Activated B cell treated with CpG ODN at 0.5 μM for 24 hours (primary cell): Measurements from ENCODE around the gene RAMP3. TPM values are rescaled to one million over a fixed set of nuclear protein-coding genes. Genes with fewer than 3 reads are reported as not detected.

ENCODE experiments used
- ATAC-seq: fragments of 200-7000 bp; cut with Tn5 transposase; one replicate; pipeline ENCODE4 v1.10.0; 2021; ENCODE audit warnings: low read depth, mild to moderate bottlenecking, moderate library complexity
- CTCF ChIA-PET: fragments of 350-600 bp; sonication (Branson Sonifier 250); formaldehyde crosslinking; loops from one replicate; lab custom pipeline; 2021; ENCODE audit warnings: antibody characterized with exemption; lab: Charles Lee
- POLR2A ChIA-PET: fragments of 350-600 bp; sonication (Branson Sonifier 250); formaldehyde crosslinking; loops from one replicate; lab custom pipeline; 2021; ENCODE audit warnings: antibody characterized with exemption; lab: Charles Lee
- DNase-seq: peaks from one replicate; pipeline ENCODE4 v3.0.0; 2022
- H3K27ac Mint-ChIP-seq: one replicate; pipeline ENCODE4 v1.8.0; 2020; ENCODE audit warnings: mixed read lengths
- H3K27me3 Mint-ChIP-seq: one replicate; pipeline ENCODE4 v1.8.0; 2021; ENCODE audit warnings: mixed read lengths
- H3K36me3 Mint-ChIP-seq: one replicate; pipeline ENCODE4 v1.8.0; 2021; ENCODE audit warnings: low read depth, mixed read lengths
- H3K4me1 Mint-ChIP-seq: one replicate; pipeline ENCODE4 v1.8.0; 2021; ENCODE audit warnings: mixed read lengths
- H3K4me3 Mint-ChIP-seq: one replicate; pipeline ENCODE4 v1.8.0; 2020; ENCODE audit warnings: mild to moderate bottlenecking, mixed read lengths
- H3K9me3 Mint-ChIP-seq: one replicate; pipeline ENCODE4 v1.8.0; 2020; ENCODE audit warnings: mixed read lengths
- intact Hi-C: fragments of 100-400 bp; cut with micrococcal nuclease; formaldehyde crosslinking; loops from one replicate; pipeline ENCODE4 v1.15.1; 2024
- total RNA-seq: library from RNA; stranded (reverse); gene quantifications from 2 replicates; pipeline ENCODE4 v1.2.3, GENCODE V29; 2022
- TF ChIP-seq, protein P1 (sequence below): fragments of 200-600 bp; IDR thresholded peaks from one replicate; pipeline ENCODE4 v1.8.0; 2022; ENCODE audit warnings: antibody characterized with exemption, mild to moderate bottlenecking

RAMP3 gene
- total RNA-seq, 1 donor from 2014 or later, result not detected

DNA sequence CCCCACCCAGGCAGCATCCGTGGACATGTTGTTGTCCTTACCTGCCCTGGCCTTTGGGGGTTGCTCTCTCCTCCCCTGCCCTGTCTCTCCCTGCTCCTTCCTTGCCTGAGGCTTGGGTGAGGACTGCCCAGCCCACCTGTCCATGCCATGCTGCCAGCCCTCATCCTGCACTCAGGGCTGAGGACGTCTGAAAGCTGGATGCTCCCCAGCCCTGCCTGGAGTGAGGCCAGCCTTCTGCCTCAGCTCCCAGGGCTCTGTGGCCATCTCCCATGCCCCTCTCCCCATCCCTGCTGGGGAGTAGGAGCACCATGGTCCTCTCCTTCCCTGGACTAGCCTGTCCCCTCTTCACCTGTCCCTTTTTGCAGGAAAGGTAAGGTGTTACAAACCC is 68.4 kb downstream of the RAMP3 start:
- intact Hi-C loops, result no loop called here
- TF ChIP-seq, protein P1, sequence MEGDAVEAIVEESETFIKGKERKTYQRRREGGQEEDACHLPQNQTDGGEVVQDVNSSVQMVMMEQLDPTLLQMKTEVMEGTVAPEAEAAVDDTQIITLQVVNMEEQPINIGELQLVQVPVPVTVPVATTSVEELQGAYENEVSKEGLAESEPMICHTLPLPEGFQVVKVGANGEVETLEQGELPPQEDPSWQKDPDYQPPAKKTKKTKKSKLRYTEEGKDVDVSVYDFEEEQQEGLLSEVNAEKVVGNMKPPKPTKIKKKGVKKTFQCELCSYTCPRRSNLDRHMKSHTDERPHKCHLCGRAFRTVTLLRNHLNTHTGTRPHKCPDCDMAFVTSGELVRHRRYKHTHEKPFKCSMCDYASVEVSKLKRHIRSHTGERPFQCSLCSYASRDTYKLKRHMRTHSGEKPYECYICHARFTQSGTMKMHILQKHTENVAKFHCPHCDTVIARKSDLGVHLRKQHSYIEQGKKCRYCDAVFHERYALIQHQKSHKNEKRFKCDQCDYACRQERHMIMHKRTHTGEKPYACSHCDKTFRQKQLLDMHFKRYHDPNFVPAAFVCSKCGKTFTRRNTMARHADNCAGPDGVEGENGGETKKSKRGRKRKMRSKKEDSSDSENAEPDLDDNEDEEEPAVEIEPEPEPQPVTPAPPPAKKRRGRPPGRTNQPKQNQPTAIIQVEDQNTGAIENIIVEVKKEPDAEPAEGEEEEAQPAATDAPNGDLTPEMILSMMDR, result no peak

DNA sequence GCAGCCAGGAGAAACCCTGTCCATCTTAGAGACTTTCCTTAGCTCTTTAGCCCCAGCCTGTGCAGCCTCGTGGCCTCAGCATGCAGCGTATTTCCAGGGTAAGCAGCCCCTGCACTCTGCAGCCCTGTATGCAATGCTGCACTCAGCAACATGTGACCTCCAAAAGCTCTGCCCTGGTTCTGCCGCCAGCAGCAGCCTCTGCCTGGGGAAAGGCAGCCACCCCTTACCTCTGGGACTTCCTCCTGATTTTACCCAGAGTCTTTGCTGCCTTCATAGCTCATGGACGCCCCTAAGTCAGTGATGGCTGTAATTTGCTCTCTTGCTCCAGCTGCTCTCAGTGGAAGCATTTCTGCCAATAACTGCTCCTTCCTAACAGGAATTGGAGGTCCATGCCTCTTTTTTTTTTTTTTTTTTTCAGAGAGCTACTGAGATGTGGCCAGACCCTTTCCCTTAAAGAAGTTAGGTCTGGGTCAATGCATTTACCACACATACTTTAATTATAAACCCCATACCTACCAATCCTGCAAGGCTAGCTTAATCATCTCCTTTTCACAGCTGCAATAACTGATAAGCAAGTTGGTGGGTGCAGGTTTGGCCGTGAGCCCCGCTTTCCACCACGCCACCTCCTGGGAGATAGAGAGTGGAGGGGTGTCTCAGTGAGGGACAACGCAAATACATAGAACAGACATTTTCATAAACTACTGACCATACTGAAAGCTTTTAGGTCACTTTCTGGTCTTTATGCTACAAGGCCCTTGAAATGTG is 71.7 kb downstream of the RAMP3 start:
- peaks cover 20% of the 10 kb centered on the region for H3K27me3 Mint-ChIP-seq
- POLR2A ChIA-PET, result no interaction called here
- no peak overlapping the region for H3K4me3 Mint-ChIP-seq

More for the DNA sequence above, 68.4 kb downstream of the RAMP3 start:
- no peaks in the 10 kb centered on the region for H3K36me3 Mint-ChIP-seq
- POLR2A ChIA-PET, result no interaction called here
- ATAC-seq (no peak), DNase-seq (no peak)
- no peak overlapping the region for H3K27ac Mint-ChIP-seq
- no peaks in the 10 kb centered on the region for H3K4me1 Mint-ChIP-seq
- no peaks in the 10 kb centered on the region for H3K9me3 Mint-ChIP-seq
- CTCF ChIA-PET, result no interaction called here
- peaks cover 11% of the 10 kb centered on the region for H3K27me3 Mint-ChIP-seq
- H3K4me3 Mint-ChIP-seq, result no peak overlapping the region

DNA sequence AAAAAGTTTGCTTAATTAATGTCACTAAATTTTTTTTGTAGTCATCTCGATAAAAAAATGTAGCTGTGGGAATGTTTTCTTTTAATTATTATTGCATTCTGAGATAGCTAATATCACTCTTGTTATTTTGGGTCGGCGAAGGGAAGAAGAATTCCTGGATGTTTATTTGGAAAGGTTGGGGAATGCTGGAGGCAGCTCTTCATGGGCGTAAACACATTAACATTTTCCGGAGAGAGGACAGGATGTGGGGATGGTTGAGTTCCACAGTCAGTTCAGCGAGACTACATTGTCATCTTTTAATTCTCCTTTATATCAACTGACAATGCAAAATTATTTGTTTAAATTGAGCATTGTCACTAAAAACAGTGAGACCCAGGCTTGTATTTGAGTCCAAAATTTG is 72.5 kb downstream of the RAMP3 start:
- Mint-ChIP-seq H3K36me3 (no peaks in the 10 kb centered on the region), H3K27ac (no peak overlapping the region), H3K27me3 (peaks cover 20% of the 10 kb centered on the region), H3K4me3 (no peak overlapping the region), H3K4me1 (no peaks in the 10 kb centered on the region), H3K9me3 (no peaks in the 10 kb centered on the region)
- CTCF ChIA-PET, result no interaction called here
- POLR2A ChIA-PET, result no interaction called here
- TF ChIP-seq, protein P1, result no peak
- ATAC-seq (no peak), DNase-seq (no peak)
- intact Hi-C loops, result no loop called here

More for the DNA sequence above, 71.7 kb downstream of the RAMP3 start:
- intact Hi-C loops, result no loop called here
- no peaks in the 10 kb centered on the region for H3K4me1 Mint-ChIP-seq
- no peaks in the 10 kb centered on the region for H3K36me3 Mint-ChIP-seq
- TF ChIP-seq, protein P1, result no peak
- no peak for ATAC-seq
- H3K9me3 Mint-ChIP-seq, result no peaks in the 10 kb centered on the region
- H3K27ac Mint-ChIP-seq, result no peak overlapping the region
- CTCF ChIA-PET, result no interaction called here
- DNase-seq, result no peak

DNA sequence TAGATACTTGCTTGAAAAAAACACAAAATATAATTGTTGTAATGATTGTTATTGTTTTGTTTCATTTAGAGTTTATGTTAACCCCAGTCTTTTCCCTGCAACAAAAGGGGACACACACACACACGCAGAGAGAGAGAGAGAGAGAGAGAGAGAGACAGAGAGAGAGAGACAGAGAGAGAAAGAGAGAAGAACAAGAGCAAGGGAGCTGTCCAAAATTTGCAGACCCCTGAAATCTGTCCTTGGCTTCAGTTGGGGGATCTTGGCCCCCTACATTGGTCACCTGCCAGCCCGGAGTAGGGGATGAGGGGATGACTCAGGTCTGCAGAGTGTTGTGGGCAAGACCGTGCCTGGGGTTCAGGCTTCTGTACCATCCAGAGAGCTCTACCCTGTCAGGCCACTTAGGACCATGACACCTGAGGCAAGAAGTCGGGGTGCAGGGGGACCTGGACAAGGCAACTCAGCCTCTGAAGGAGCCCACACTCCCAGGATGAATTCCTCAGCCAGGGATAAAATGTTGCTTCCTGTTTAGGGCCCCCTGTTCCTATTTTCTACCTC is 73.1 kb downstream of the RAMP3 start:
- intact Hi-C loops, result no loop called here
- H3K27me3 Mint-ChIP-seq, result peaks cover 20% of the 10 kb centered on the region
- no peaks in the 10 kb centered on the region for H3K36me3 Mint-ChIP-seq
- ChIA-PET POLR2A (no interaction called here), CTCF (no interaction called here)
- H3K9me3 Mint-ChIP-seq, result no peaks in the 10 kb centered on the region
- TF ChIP-seq, protein P1, result no peak
- no peak overlapping the region for H3K27ac Mint-ChIP-seq
- no peak for ATAC-seq
- no peak overlapping the region for H3K4me3 Mint-ChIP-seq
- no peaks in the 10 kb centered on the region for H3K4me1 Mint-ChIP-seq
- no peak for DNase-seq

DNA sequence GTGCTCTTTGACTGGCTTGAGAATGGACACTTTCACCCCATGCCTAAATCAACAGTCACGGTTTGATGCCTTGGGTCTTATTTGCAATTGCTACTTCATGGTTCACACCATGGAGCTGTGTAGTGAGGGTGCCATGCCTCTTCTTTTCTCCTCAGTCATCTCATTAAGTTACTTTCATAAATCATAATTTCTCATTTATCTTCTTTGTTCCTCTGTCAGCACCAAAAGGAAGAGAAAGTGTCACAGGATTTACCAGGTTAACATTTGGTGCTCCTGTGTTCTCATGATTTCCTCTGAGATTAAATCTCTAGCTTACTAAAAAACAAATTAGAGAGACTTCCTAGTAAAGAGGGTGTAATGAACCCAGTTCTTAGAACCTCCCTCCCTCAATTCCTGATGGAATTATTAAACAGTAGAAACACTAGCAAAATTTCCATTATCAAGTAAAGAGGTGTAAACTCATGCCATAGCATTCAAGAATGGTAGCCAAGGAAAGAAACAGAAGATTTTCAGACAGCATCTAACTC is 75.7 kb downstream of the RAMP3 start:
- H3K9me3 Mint-ChIP-seq, result no peaks in the 10 kb centered on the region
- intact Hi-C loops, result no loop called here
- ATAC-seq, result no peak
- peaks cover 18% of the 10 kb centered on the region for H3K27me3 Mint-ChIP-seq
- ChIA-PET POLR2A (no interaction called here), CTCF (no interaction called here)
- TF ChIP-seq, protein P1, result no peak
- H3K36me3 Mint-ChIP-seq, result no peaks in the 10 kb centered on the region
- DNase-seq, result no peak
- H3K27ac Mint-ChIP-seq, result no peak overlapping the region
- H3K4me3 Mint-ChIP-seq, result no peak overlapping the region
- H3K4me1 Mint-ChIP-seq, result no peaks in the 10 kb centered on the region

Other genes with a start within 250 kb of the RAMP3 start
- 143 and 154 TPM in 2 replicates for gene MYO1G, start 178.8 kb upstream of the RAMP3 start, total RNA-seq
- gene CCM2, start 157.6 kb upstream of the RAMP3 start, total RNA-seq, result 83.8 and 89.0 TPM in 2 replicates
- 0.33 and 0.93 TPM in 2 replicates for gene NACAD, start 68.8 kb upstream of the RAMP3 start, total RNA-seq
- gene TBRG4, start 46.1 kb upstream of the RAMP3 start, total RNA-seq, result 109 and 128 TPM in 2 replicates